A673 (cell line): ENCODE results near the gene NAV2. TPM values are rescaled to one million over a fixed set of nuclear protein-coding genes. Genes with fewer than 3 reads are reported as not detected.

Experiments used
- BruUV-seq: library from RNA; stranded (reverse); fragments of 400-500 nt; replicated peaks from 2 replicates; lab custom pipeline; 2021; lab: Mats Ljungman, UMichigan
- CTCF ChIA-PET: fragments of 300-600 bp; sonication (Branson Sonifier 250); formaldehyde crosslinking; loops from one replicate; lab custom pipeline; 2022; ENCODE audit warnings: antibody characterized with exemption; lab: Charles Lee
- POLR2A ChIA-PET: fragments of 300-600 bp; sonication (Branson Sonifier 250); formaldehyde crosslinking; loops from one replicate; lab custom pipeline; 2022; ENCODE audit warnings: antibody characterized with exemption; ENCODE audit not compliant: low non-redundant PET; lab: Charles Lee
- DNase-seq: peaks from one replicate; pipeline ENCODE4 v3.0.0-alpha.2; 2015; ENCODE audit warnings: low spot score
- H3K27ac ChIP-seq: fragments of 200-600 bp; sonication (generic); 2 replicates; pipeline ENCODE4 v1.5.1; 2016; ENCODE audit warnings: mixed run types, low read depth, mild to moderate bottlenecking, mixed read lengths, antibody characterized with exemption, low read length; ENCODE audit not compliant: poor library complexity, severe bottlenecking
- H3K27me3 ChIP-seq: fragments of 200-600 bp; sonication (generic); replicated peaks from 2 replicates; pipeline ENCODE4 v1.6.1; 2017; ENCODE audit warnings: mixed run types, low read depth, mild to moderate bottlenecking, mixed read lengths, antibody characterized with exemption, low read length; ENCODE audit not compliant: insufficient read depth, poor library complexity
- H3K36me3 ChIP-seq: fragments of 200-600 bp; sonication (generic); 2 replicates; pipeline ENCODE4 v1.6.1; 2016; ENCODE audit warnings: mixed run types, mild to moderate bottlenecking, mixed read lengths, antibody characterized with exemption, low read length; ENCODE audit not compliant: insufficient read depth, poor library complexity, severe bottlenecking
- H3K4me1 ChIP-seq: fragments of 200-600 bp; sonication (generic); 2 replicates; pipeline ENCODE4 v1.6.1; 2017; ENCODE audit warnings: mixed run types, mild to moderate bottlenecking, mixed read lengths, antibody characterized with exemption, low read length; ENCODE audit not compliant: insufficient read depth, poor library complexity, severe bottlenecking
- H3K4me3 ChIP-seq: fragments of 200-600 bp; sonication (generic); 2 replicates; pipeline ENCODE4 v1.5.1; 2016; ENCODE audit warnings: low read depth, mixed run types, mild to moderate bottlenecking, mixed read lengths, low read length; ENCODE audit not compliant: poor library complexity, severe bottlenecking
- H3K9me3 ChIP-seq: fragments of 200-600 bp; sonication (generic); 2 replicates; pipeline ENCODE4 v1.6.1; 2016; ENCODE audit warnings: mixed run types, low read depth, mild to moderate bottlenecking, mixed read lengths, antibody characterized with exemption, low read length; ENCODE audit not compliant: poor library complexity, severe bottlenecking
- CTCF ChIP-seq: fragments of 300-800, 200-600 bp; sonication (generic); conservative IDR thresholded peaks from 2 replicates; pipeline ENCODE4 v1.5.1; 2017; ENCODE audit warnings: low read depth, mild to moderate bottlenecking, antibody characterized with exemption, low read length, moderate library complexity, mixed read lengths
- EZH2 ChIP-seq: fragments of 200-600 bp; sonication (generic); IDR thresholded peaks from 2 replicates; pipeline ENCODE4 v1.6.1; 2017; ENCODE audit warnings: borderline replicate concordance, low read depth, mild to moderate bottlenecking, mixed read lengths, antibody characterized with exemption, low read length; ENCODE audit not compliant: poor library complexity, severe bottlenecking
- intact Hi-C: fragments of 100-400 bp; cut with micrococcal nuclease; formaldehyde crosslinking; loops from one replicate; pipeline ENCODE4 v1.10.0; 2022; ENCODE audit not compliant: unreplicated experiment
- total RNA-seq: library from RNA; stranded (reverse); gene quantifications from 2 replicates; pipeline ENCODE4 v1.2.3, GENCODE V29; 2021

NAV2 gene
- total RNA-seq, 1 experiment from 2014 or later = not detected

GRCh38 chr11:20033806-20034205 lies 321.2 kb downstream of the NAV2 start:
- H3K27ac ChIP-seq = no peak overlapping the region
- H3K9me3 ChIP-seq = no peaks in the 10 kb centered on the region
- ChIA-PET CTCF (no interaction called here), POLR2A (no interaction called here)
- no peak for DNase-seq
- intact Hi-C loops = no loop called here
- no TSS peak for BruUV-seq
- no peaks in the 10 kb centered on the region for H3K4me1 ChIP-seq
- no peak for TF ChIP-seq EZH2
- no peak for TF ChIP-seq CTCF
- H3K27me3 ChIP-seq = peaks cover 6% of the 10 kb centered on the region
- no peaks in the 10 kb centered on the region for H3K36me3 ChIP-seq
- H3K4me3 ChIP-seq = no peak overlapping the region

DNA sequence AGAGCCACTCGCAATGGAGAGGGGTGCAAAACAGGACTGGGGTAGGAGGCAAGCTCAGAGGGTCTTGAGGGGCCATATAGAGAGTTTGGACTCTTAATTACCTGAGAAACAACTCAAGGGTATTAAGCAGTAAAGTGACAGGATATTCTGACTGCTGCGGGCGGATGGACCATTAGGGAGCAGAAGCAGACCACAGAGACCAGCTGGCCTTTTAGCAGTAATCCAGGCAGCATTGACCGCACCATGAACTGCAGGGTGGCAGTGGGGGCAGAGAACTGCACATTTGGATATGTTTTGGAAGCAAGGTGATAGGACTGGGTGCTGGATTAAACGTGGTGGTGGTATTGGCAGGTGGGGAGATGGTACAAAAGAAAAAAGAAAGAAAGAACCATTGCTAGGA lies 322.3 kb downstream of the NAV2 start:
- DNase-seq = no peak
- H3K9me3 ChIP-seq = no peaks in the 10 kb centered on the region
- no TSS peak for BruUV-seq
- H3K27me3 ChIP-seq = peaks cover 6% of the 10 kb centered on the region
- no peak overlapping the region for H3K4me3 ChIP-seq
- ChIA-PET CTCF (no interaction called here), POLR2A (no interaction called here)
- intact Hi-C loops = no loop called here
- no peaks in the 10 kb centered on the region for H3K4me1 ChIP-seq
- H3K27ac ChIP-seq = no peak overlapping the region
- TF ChIP-seq CTCF = no peak
- no peak for TF ChIP-seq EZH2
- H3K36me3 ChIP-seq = no peaks in the 10 kb centered on the region

DNA sequence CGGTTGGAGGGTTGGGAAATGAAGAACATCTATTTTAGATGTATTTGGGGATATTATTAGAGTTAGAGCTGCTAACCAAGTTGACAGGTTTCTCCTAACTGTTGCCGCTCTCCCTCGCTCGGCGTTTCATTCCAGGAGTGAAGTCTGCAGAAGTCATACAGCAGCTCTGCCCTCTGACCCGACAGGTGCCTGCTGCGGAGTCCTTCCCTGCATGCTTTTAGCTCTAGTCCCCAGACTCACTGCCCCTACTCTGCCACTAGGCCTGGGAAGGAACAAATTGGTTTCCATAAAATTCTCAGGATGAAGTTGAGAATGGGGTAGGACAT lies 322.7 kb downstream of the NAV2 start:
- intact Hi-C loops = no loop called here
- Histone ChIP-seq H3K9me3 (no peaks in the 10 kb centered on the region), H3K27ac (no peak overlapping the region), H3K4me3 (no peak overlapping the region), H3K4me1 (no peaks in the 10 kb centered on the region), H3K27me3 (peaks cover 6% of the 10 kb centered on the region), H3K36me3 (no peaks in the 10 kb centered on the region)
- ChIA-PET POLR2A (no interaction called here), CTCF (no interaction called here)
- no TSS peak for BruUV-seq
- no peak for DNase-seq
- TF ChIP-seq EZH2 (no peak), CTCF (no peak)
